Liver (tissue), 9 donors: Measurements from ENCODE around the gene IFT43. TPM values are rescaled to one million over a fixed set of nuclear protein-coding genes. Genes with fewer than 3 reads are reported as not detected.

Experiments used
- DNase-seq: peaks from one replicate; pipeline ENCODE4 v3.0.0-alpha.2; 2017; ENCODE audit warnings: low spot score
- H3K27ac ChIP-seq, 2 donors: one replicate each; pipeline ENCODE4 v1.7.0; 2013; ENCODE audit warnings: inconsistent platforms in 2 of 2, low read length in 2 of 2, control low read depth in 1 of 2, low read depth in 1 of 2, mild to moderate bottlenecking in 1 of 2
- H3K27me3 ChIP-seq, 4 donors: one replicate each; pipeline versions ENCODE4 v1.6.1 to v1.7.0; 2013; ENCODE audit warnings: low read length in 3 of 4, inconsistent platforms in 1 of 4, mild to moderate bottlenecking in 1 of 4, moderate library complexity in 1 of 4; ENCODE audit not compliant: control insufficient read depth in 4 of 4, insufficient read depth in 4 of 4
- H3K36me3 ChIP-seq, 4 donors: one replicate each; pipeline versions ENCODE4 v1.6.1 to v1.7.0; 2013; ENCODE audit warnings: low read length in 3 of 4, mild to moderate bottlenecking in 3 of 4, low read depth in 1 of 4, moderate library complexity in 1 of 4; ENCODE audit not compliant: control insufficient read depth in 4 of 4, insufficient read depth in 3 of 4
- H3K4me1 ChIP-seq, 4 donors: one replicate each; pipeline versions ENCODE4 v1.6.1 to v1.7.0; 2013; ENCODE audit warnings: low read length in 3 of 4, mild to moderate bottlenecking in 3 of 4, moderate library complexity in 1 of 4; ENCODE audit not compliant: control insufficient read depth in 4 of 4, insufficient read depth in 4 of 4
- H3K4me3 ChIP-seq, 3 donors: one replicate each; pipeline versions ENCODE4 v1.6.1 to v1.7.0; 2013; ENCODE audit warnings: low read length in 3 of 3, control low read depth in 1 of 3, low read depth in 1 of 3, mild to moderate bottlenecking in 1 of 3
- H3K9ac ChIP-seq, 2 donors: one replicate each; pipeline ENCODE4 v1.7.0; 2013; ENCODE audit warnings: low read length in 2 of 2, mild to moderate bottlenecking in 2 of 2, moderate library complexity in 2 of 2, control low read depth in 1 of 2, low read depth in 1 of 2
- H3K9me3 ChIP-seq, 4 donors: one replicate each; pipeline versions ENCODE4 v1.6.1 to v1.7.0; 2013; ENCODE audit warnings: low read length in 3 of 4; ENCODE audit not compliant: control insufficient read depth in 4 of 4
- ATF3 ChIP-seq: IDR thresholded peaks from 2 replicates; pipeline ENCODE4 v1.6.1; 2016; ENCODE audit warnings: antibody characterized with exemption
- CTCF ChIP-seq: fragments of 150-350 bp; IDR thresholded peaks from 2 replicates; pipeline ENCODE4 v1.5.1; 2017; ENCODE audit warnings: improper control_type of control experiment, low read depth, low read length; ENCODE audit not compliant: missing input control
- EGR1 ChIP-seq, 2 donors: IDR thresholded peaks; 2 replicates each; pipeline ENCODE4 v1.6.1; 2016 to 2018; ENCODE audit warnings: antibody characterized with exemption in 2 of 2, low read depth in 2 of 2
- FOXA2 ChIP-seq: IDR thresholded peaks from 2 replicates; pipeline ENCODE4 v1.6.1; 2016; ENCODE audit warnings: antibody characterized with exemption
- GABPA ChIP-seq, 2 donors: IDR thresholded peaks in 1 of 2; conservative IDR thresholded peaks in 1 of 2; 2 replicates each; pipeline ENCODE4 v1.6.1; 2016; ENCODE audit warnings: antibody characterized with exemption in 2 of 2, mild to moderate bottlenecking in 1 of 2, moderate library complexity in 1 of 2
- HNF4A ChIP-seq, 2 donors: conservative IDR thresholded peaks; 2 replicates each; pipeline ENCODE4 v1.6.1; 2016; ENCODE audit warnings: antibody characterized with exemption in 2 of 2, mild to moderate bottlenecking in 2 of 2
- HNF4G ChIP-seq: IDR thresholded peaks from 2 replicates; pipeline ENCODE4 v1.6.1; 2016; ENCODE audit warnings: antibody characterized with exemption
- JUND ChIP-seq, 2 donors: IDR thresholded peaks; 2 replicates each; pipeline ENCODE4 v1.6.1; 2016; ENCODE audit warnings: antibody characterized with exemption in 2 of 2
- MAX ChIP-seq: IDR thresholded peaks from 2 replicates; pipeline ENCODE4 v1.6.1; 2016; ENCODE audit warnings: antibody characterized with exemption
- RAD21 ChIP-seq, 2 donors: IDR thresholded peaks; 2 replicates each; pipeline ENCODE4 v1.6.1; 2016; ENCODE audit warnings: antibody characterized with exemption in 2 of 2, mild to moderate bottlenecking in 2 of 2
- RXRA ChIP-seq, 2 donors: IDR thresholded peaks; 2 replicates each; pipeline ENCODE4 v1.6.1; 2017 to 2018; ENCODE audit warnings: antibody characterized with exemption in 2 of 2, mild to moderate bottlenecking in 1 of 2
- SP1 ChIP-seq: IDR thresholded peaks from 2 replicates; pipeline ENCODE4 v1.6.1; 2018; ENCODE audit warnings: antibody characterized with exemption, mild to moderate bottlenecking
- TAF1 ChIP-seq: conservative IDR thresholded peaks from 2 replicates; pipeline ENCODE4 v1.6.1; 2016; ENCODE audit warnings: antibody characterized with exemption, mild to moderate bottlenecking
- YY1 ChIP-seq: IDR thresholded peaks from 2 replicates; pipeline ENCODE4 v1.6.1; 2016; ENCODE audit warnings: antibody characterized with exemption, mild to moderate bottlenecking
- ZBTB33 ChIP-seq: IDR thresholded peaks from 2 replicates; pipeline ENCODE4 v1.6.1; 2016; ENCODE audit warnings: antibody characterized with exemption
- WGBS: extraction: QIAGEN DNeasy Blood & Tissue Kit; methylation state at CpG from one replicate; pipeline ENCODE4 v1.1.7; 2013; 5-methylcytosine and 5-hydroxymethylcytosine counted together
- polyA plus RNA-seq, 2 donors: library from polyadenylated mRNA; stranded (reverse) in 1 of 2; unstranded in 1 of 2; fragments of 200-250 nt in 1 of 2; fragments of >200 nt in 1 of 2; fragmentation: Nextera tagmentation in 1 of 2; extraction: Ambion mirVana in 1 of 2; gene quantifications; one replicate each; pipeline versions ENCODE4 v1.2.1 to v1.2.3, GENCODE V29; 2013 to 2015
- total RNA-seq, 2 donors: library from RNA; depleted of rRNA; stranded (reverse); fragments of >200 nt; gene quantifications; one replicate each; pipeline ENCODE4 v1.2.3, GENCODE V29; 2014
- donor health status: healthy.
- donor health status: healthy.
- donor health status: healthy.
- donor health status: healthy.
- donor health status: healthy.

IFT43 gene
- total and polyA plus RNA-seq, 4 donors = 7.8 to 33.6 (median 19.3) TPM

GRCh38 chr14:75979071-75979571, 6.4 kb upstream of the IFT43 start:
- TF ChIP-seq YY1 = no peak
- TF ChIP-seq EGR1 (IDR thresholded peaks at IDR 0.05; ENCODE audit: low read depth in 2 of 2) = no peak
- TF ChIP-seq CTCF = peak; percentile 28
- TF ChIP-seq SP1 = no peak
- no peak for TF ChIP-seq RXRA (IDR thresholded peaks at IDR 0.05)
- no peak for TF ChIP-seq FOXA2
- peak; percentile 53 to 71 for TF ChIP-seq RAD21 (IDR thresholded peaks at IDR 0.05)
- TF ChIP-seq JUND (IDR thresholded peaks at IDR 0.05) = no peak
- Histone ChIP-seq H3K27ac (no peak overlapping the region), H3K4me1 (peaks cover 0 to 47% (median 20%) of the 10 kb centered on the region in 4 donors), H3K27me3 (no peaks in the 10 kb centered on the region), H3K4me3 (peak overlapping the region in 1 of 3 donors; percentile 2), H3K36me3 (no peaks in the 10 kb centered on the region), H3K9me3 (no peaks in the 10 kb centered on the region), H3K9ac (peak overlapping the region in 1 of 2 donors; percentile 18)
- WGBS = 62% methylated on average over 14 of the region's 14 CpGs
- no peak for DNase-seq

- H3K4me1 ChIP-seq = peaks cover 2 to 54% (median 28%) of the 10 kb centered on the region in 4 donors
- WGBS = 83% methylated on average over 27 of the region's 27 CpGs
- DNase-seq = no peak
- peak overlapping the region in 1 of 2 donors; percentile 45 for H3K27ac ChIP-seq
- no peaks in the 10 kb centered on the region for H3K36me3 ChIP-seq
- no peaks in the 10 kb centered on the region for H3K27me3 ChIP-seq
- no peak for TF ChIP-seq GABPA (IDR thresholded peaks at IDR 0.05 in 1 of 2, conservative IDR thresholded peaks at IDR 0.05 in 1 of 2)
- no peak for TF ChIP-seq HNF4A (conservative IDR thresholded peaks at IDR 0.05)
- TF ChIP-seq FOXA2 = no peak
- TF ChIP-seq JUND (IDR thresholded peaks at IDR 0.05) = no peak
- no peak for TF ChIP-seq HNF4G
- TF ChIP-seq SP1 = no peak
- TF ChIP-seq EGR1 (IDR thresholded peaks at IDR 0.05; ENCODE audit: low read depth in 2 of 2) = no peak
- no peaks in the 10 kb centered on the region for H3K9me3 ChIP-seq
- H3K9ac ChIP-seq = peak overlapping the region in 1 of 2 donors; percentile 4
- peak overlapping the region; percentile 5 to 27 (median 14) for H3K4me3 ChIP-seq
Observed at GRCh38 chr14:75979648-75980565, 5.7 kb upstream of the IFT43 start.

GRCh38 chr14:75980856-75981255, 4.7 kb upstream of the IFT43 start:
- Histone ChIP-seq H3K9me3 (no peaks in the 10 kb centered on the region), H3K27me3 (no peaks in the 10 kb centered on the region), H3K27ac (peak overlapping the region; percentile 60 to 93), H3K4me3 (peak overlapping the region in 1 of 3 donors; percentile 5), H3K4me1 (peaks cover 2 to 61% (median 33%) of the 10 kb centered on the region in 4 donors), H3K36me3 (no peaks in the 10 kb centered on the region), H3K9ac (no peak overlapping the region)
- no peak for DNase-seq
- WGBS = 81% methylated on average over 8 of the region's 8 CpGs
- TF ChIP-seq SP1 (no peak), GABPA (IDR thresholded peaks at IDR 0.05 in 1 of 2, conservative IDR thresholded peaks at IDR 0.05 in 1 of 2) (no peak), MAX (no peak), HNF4A (conservative IDR thresholded peaks at IDR 0.05) (no peak), RAD21 (IDR thresholded peaks at IDR 0.05) (no peak), HNF4G (no peak), ATF3 (no peak), FOXA2 (no peak), JUND (IDR thresholded peaks at IDR 0.05) (no peak), TAF1 (no peak), ZBTB33 (no peak)
